Uterus (tissue), 4 donors: ENCODE measurements around the gene ZC2HC1B. TPM values are rescaled to one million over a fixed set of nuclear protein-coding genes. Genes with fewer than 3 reads are reported as not detected.

ENCODE experiments used
- DNase-seq, 2 donors: peaks; one replicate each; pipeline ENCODE4 v3.0.0-alpha.2; 2019 to 2020
- H3K27ac ChIP-seq, 2 donors: fragments of 200-600 bp; sonication (generic); 1 replicate in 1 of 2; 2 replicates in 1 of 2; pipeline ENCODE4 v1.5.1; 2016 to 2018
- H3K27me3 ChIP-seq, 2 donors: fragments of 200-600 bp; sonication (generic); one replicate each; pipeline ENCODE4 v1.5.1; 2018 to 2019; ENCODE audit warnings: control low read depth in 1 of 2
- H3K36me3 ChIP-seq, 2 donors: fragments of 200-600 bp; sonication (generic); one replicate each; pipeline ENCODE4 v1.5.1; 2019; ENCODE audit warnings: control low read depth in 1 of 2
- H3K4me1 ChIP-seq, 2 donors: fragments of 200-600 bp; sonication (generic); one replicate each; pipeline ENCODE4 v1.5.1; 2018 to 2019; ENCODE audit warnings: control low read depth in 1 of 2
- H3K4me3 ChIP-seq, 2 donors: fragments of 200-600 bp; sonication (generic); 1 replicate in 1 of 2; 2 replicates in 1 of 2; pipeline ENCODE4 v1.5.1; 2018 to 2019; ENCODE audit warnings: mild to moderate bottlenecking in 1 of 2
- H3K9me3 ChIP-seq, 2 donors: fragments of 200-600 bp; sonication (generic); one replicate each; pipeline ENCODE4 v1.5.1; 2019; ENCODE audit warnings: control low read depth in 1 of 2
- CTCF ChIP-seq, 4 experiments: fragments of 200-600 bp in 2 of 4; fragments of 450-650 bp in 2 of 4; sonication (generic) in 2 of 4; IDR thresholded peaks; one replicate each; pipeline ENCODE4 v1.5.1; 2016 to 2019; ENCODE audit warnings: antibody characterized with exemption in 4 of 4, mild to moderate bottlenecking in 2 of 4, moderate library complexity in 1 of 4
- POLR2A ChIP-seq, 2 donors: fragments of 450-650 bp; IDR thresholded peaks; one replicate each; pipeline ENCODE4 v1.6.1; 2016; ENCODE audit warnings: antibody characterized with exemption in 2 of 2, mild to moderate bottlenecking in 1 of 2, moderate library complexity in 1 of 2
- intact Hi-C: fragments of 100-400 bp; cut with DNase I; formaldehyde crosslinking; loops from one replicate; pipeline ENCODE4 v1.15.1; 2023; ENCODE audit warnings: low total_unique reads
- total RNA-seq, 4 donors: library from RNA; depleted of rRNA in 3 of 4; stranded (reverse); fragments of >200 nt in 3 of 4; gene quantifications; one replicate each; pipeline versions ENCODE4 v1.1.0 to v1.2.4, GENCODE V29; 2014 to 2023
- donor health status: DM: yes; HTN: yes; CAD: no.

The ZC2HC1B gene
- total RNA-seq, 4 donors from 2014 or later, result 0.35 TPM; not detected in 3

DNA sequence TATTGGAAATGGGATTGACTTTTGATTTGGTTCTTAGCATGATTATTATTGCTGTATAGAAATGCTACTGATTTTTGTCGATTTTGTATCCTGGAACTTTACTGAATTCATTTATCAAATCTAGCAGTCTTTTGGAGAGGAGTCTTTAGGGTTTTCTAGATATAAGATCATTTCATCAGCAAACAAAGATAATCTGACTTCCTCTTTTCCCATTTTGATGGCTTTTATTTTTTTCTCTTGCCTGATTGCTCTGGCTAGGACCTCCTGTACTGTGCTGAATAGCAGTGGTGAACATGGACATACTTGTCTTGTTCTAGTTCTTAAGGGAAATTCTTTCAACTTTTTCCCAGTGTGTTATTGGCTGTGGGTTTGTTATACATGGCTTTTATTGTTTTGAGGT is 64.6 kb downstream of the ZC2HC1B start:
- H3K27ac ChIP-seq, result no peak overlapping the region
- TF ChIP-seq POLR2A (IDR thresholded peaks at IDR 0.05) (no peak), CTCF (IDR thresholded peaks at IDR 0.05) (no peak)
- H3K4me3 ChIP-seq, result no peak overlapping the region
- H3K4me1 ChIP-seq, result no peaks in the 10 kb centered on the region
- no peaks in the 10 kb centered on the region for H3K27me3 ChIP-seq
- H3K36me3 ChIP-seq, result no peaks in the 10 kb centered on the region
- intact Hi-C loops, result no loop called here
- H3K9me3 ChIP-seq, result peaks cover 0 to 2% of the 10 kb centered on the region in 2 donors
- DNase-seq, result no peak

- no peak overlapping the region for H3K4me3 ChIP-seq
- intact Hi-C loops, result no loop called here
- no peaks in the 10 kb centered on the region for H3K4me1 ChIP-seq
Observed at GRCh38 chr6:143929975-143930374, 65.7 kb downstream of the ZC2HC1B start.

GRCh38 chr6:143934331-143934730 is 70.1 kb downstream of the ZC2HC1B start:
- Histone ChIP-seq H3K9me3 (no peaks in the 10 kb centered on the region), H3K27ac (no peak overlapping the region), H3K36me3 (no peaks in the 10 kb centered on the region), H3K27me3 (no peaks in the 10 kb centered on the region), H3K4me3 (no peak overlapping the region), H3K4me1 (no peaks in the 10 kb centered on the region)
- intact Hi-C loops, result no loop called here
- DNase-seq, result no peak
- TF ChIP-seq POLR2A (IDR thresholded peaks at IDR 0.05) (no peak), CTCF (IDR thresholded peaks at IDR 0.05) (no peak)

More at GRCh38 chr6:143929975-143930374, 65.7 kb downstream of the ZC2HC1B start:
- Histone ChIP-seq H3K9me3 (peaks cover 0 to 2% of the 10 kb centered on the region in 2 donors), H3K36me3 (no peaks in the 10 kb centered on the region), H3K27me3 (no peaks in the 10 kb centered on the region), H3K27ac (no peak overlapping the region)
- no peak for TF ChIP-seq CTCF (IDR thresholded peaks at IDR 0.05)
- no peak for TF ChIP-seq POLR2A (IDR thresholded peaks at IDR 0.05)
- DNase-seq, result no peak

DNA sequence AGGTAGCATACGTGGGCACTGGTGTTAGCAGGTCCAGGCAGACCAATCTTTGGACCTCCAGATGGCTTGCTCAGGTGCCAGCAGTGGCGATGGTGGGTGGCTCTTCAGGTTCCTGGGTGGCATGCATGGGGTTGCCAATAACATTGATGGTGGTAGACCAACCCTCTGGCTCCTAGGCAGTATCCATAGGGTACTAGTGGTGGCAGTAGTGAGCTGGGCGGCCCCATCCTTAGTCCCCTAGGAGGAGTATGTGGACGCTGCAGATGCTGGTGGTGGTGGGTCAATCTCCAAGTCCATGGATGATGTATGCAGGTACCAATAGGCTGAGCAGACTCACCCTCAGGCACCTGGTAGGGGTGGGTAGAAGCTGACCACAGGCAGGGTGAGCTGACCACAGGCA is 70.6 kb downstream of the ZC2HC1B start:
- H3K9me3 ChIP-seq, result no peaks in the 10 kb centered on the region
- no peak overlapping the region for H3K27ac ChIP-seq
- intact Hi-C loops, result no loop called here
- DNase-seq, result no peak
- H3K36me3 ChIP-seq, result no peaks in the 10 kb centered on the region
- H3K4me3 ChIP-seq, result no peak overlapping the region
- no peak for TF ChIP-seq CTCF (IDR thresholded peaks at IDR 0.05)
- no peak for TF ChIP-seq POLR2A (IDR thresholded peaks at IDR 0.05)
- H3K27me3 ChIP-seq, result no peaks in the 10 kb centered on the region
- no peaks in the 10 kb centered on the region for H3K4me1 ChIP-seq

- DNase-seq, result no peak
- intact Hi-C loops, result no loop called here
- Histone ChIP-seq H3K4me3 (no peak overlapping the region), H3K27ac (no peak overlapping the region), H3K36me3 (no peaks in the 10 kb centered on the region), H3K4me1 (no peaks in the 10 kb centered on the region), H3K9me3 (no peaks in the 10 kb centered on the region), H3K27me3 (no peaks in the 10 kb centered on the region)
- no peak for TF ChIP-seq CTCF (IDR thresholded peaks at IDR 0.05)
- TF ChIP-seq POLR2A (IDR thresholded peaks at IDR 0.05), result no peak
Observed at GRCh38 chr6:143936347-143936746, 72.1 kb downstream of the ZC2HC1B start.
